GM18951 (cell line): ENCODE measurements around the gene DICER1.

Source experiments
- POLR2A ChIP-seq: IDR thresholded peaks from 4 replicates; pipeline ENCODE4 v1.6.1; 2011; ENCODE audit warnings: mild to moderate bottlenecking; ENCODE audit not compliant: insufficient read length, insufficient read depth; ENCODE audit errors: extremely low read depth
- in situ Hi-C: fragments of 300-500 bp; cut with MboI; formaldehyde crosslinking; loops from one replicate; pipeline ENCODE4 v1.12.0; 2022; ENCODE audit warnings: low sequenced_read_pairs, mixed read lengths, inconsistent platforms; ENCODE audit not compliant: unreplicated experiment

DICER1 gene

GRCh38 chr14:95054346-95055280 lies 102.7 kb downstream of the DICER1 start:
- in situ Hi-C loops = no loop called here
- no peak for TF ChIP-seq POLR2A

GRCh38 chr14:95052016-95052585 lies 105.2 kb downstream of the DICER1 start:
- in situ Hi-C loops = no loop called here
- TF ChIP-seq POLR2A = no peak

DNA sequence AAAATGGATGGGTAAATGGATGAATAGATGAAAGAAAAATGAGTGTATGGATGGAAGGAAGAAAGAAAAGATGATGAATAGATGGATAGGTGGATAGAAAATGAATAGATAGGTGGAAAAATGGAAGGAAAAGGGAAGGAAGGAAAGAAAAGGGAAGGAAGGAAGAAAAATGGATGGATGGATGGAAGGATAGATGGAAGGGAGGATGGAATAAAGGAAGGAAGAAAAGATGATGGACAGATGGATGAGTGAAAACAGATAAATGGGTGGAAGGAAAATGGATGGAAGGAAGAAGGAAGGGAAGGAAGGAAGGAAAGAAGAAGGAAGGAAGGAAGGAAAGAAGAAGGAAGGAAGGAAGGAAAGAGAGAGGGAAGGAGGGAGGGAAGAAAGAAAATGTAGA lies 107.4 kb downstream of the DICER1 start:
- no peak for TF ChIP-seq POLR2A
- in situ Hi-C loops = no loop called here

DNA sequence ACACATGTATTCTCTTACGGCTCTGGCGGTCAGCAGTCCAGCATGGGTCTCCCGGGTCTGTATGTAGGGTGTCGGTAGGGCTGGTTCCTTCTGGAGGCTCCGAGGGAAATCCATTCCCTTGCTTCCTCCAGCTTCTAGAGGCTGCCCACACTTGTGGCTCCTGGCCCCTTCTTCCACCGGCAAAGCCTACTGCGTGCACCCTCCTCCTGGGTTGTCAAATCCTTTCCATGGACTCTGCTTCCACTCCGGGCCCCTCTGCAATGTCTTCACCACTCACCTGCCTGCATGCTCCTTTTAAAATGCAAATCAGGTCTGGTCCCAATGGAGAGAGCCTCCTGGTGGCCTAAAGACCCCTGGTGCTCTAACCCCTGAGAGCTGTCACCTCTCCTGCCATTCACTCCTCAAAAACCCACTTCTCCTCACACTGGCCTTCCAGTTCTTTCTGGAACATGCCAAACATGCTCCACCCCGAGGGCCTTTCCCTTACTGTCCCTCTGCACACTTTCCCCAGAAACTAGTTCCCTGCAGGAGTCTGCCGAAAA lies 108.5 kb downstream of the DICER1 start:
- no peak for TF ChIP-seq POLR2A
- in situ Hi-C loops = no loop called here

DNA sequence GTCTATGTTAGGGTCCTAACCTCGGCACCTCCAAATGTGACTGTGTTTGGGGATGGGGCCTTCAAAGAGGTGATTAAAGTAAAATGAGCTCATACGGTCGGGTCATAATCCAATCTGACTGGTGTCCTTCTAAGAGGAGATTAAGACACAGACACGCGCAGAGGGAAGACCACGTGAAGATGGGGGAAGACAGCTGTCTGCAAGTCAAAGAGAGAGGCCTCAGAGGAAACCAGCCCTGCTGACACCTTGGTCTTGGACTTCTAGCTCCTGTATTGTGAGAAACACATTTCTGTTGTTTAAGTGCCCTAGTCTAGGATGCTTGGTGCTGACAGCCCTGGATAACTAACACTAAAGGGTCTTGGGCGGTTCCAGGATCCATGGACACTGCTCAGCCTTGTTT lies 109.6 kb downstream of the DICER1 start:
- no peak for TF ChIP-seq POLR2A
- in situ Hi-C loops = no loop called here

- no peak for TF ChIP-seq POLR2A
- in situ Hi-C loops = no loop called here
Measured at GRCh38 chr14:95046711-95047681, 110.3 kb downstream of the DICER1 start.

DNA sequence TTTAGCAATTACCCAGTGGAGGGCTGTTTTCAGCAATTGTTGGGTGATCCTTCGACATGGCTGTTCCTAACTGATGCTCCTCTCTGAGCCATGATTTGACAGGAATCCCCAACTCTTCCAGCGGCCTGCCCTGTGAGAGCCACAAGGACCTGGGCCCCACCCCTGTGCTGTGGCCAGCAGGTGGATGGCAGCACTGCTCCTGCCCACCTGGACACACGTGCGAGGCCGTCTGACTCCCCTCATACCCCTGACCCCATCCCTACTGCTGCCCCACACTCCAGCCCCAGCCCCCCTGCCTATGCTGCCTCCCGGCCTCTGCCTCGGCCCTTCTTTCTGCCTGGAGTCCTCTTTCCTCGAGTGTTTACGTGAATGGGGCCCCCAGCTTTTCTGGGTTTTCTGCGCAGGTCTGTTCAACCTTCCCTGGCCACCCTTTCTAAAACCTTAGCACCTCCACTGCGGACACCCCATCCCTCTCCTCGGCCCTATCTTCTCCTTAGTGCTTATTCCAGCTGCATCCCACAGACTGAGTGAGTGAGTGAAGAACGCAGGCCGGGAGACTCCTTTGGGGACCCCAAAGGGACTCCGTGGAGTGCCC lies 111.4 kb downstream of the DICER1 start:
- in situ Hi-C loops = no loop called here
- TF ChIP-seq POLR2A = no peak

DNA sequence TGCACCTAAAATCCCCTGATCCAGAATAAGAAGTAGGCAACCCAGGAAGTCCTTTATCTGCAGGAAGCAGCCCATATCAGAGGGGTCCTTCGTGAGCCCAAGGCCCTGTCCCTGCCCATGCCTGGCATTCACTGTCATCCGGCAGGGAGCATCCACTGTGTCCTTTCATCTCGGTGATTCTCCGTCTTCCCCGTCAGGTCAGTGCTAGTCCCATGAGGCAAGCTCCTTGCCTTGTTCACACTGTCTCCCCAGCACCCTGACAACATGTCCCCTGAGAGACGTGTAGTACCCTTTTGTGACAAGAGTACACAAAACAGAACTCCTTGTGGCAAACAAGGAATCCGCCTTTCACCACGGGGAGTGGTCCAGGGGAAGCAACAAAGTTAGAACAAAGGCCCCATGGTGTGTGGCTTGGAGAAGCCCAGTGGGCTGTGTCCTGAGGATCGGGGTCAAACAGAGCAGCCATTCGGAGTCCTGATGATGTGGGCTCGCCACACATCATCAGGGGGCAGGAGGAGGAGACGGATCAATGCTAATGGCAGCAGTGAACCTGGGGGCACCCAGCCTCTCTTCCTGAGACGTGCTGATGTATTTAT lies 112.1 kb downstream of the DICER1 start:
- TF ChIP-seq POLR2A = no peak
- in situ Hi-C loops = no loop called here

DNA sequence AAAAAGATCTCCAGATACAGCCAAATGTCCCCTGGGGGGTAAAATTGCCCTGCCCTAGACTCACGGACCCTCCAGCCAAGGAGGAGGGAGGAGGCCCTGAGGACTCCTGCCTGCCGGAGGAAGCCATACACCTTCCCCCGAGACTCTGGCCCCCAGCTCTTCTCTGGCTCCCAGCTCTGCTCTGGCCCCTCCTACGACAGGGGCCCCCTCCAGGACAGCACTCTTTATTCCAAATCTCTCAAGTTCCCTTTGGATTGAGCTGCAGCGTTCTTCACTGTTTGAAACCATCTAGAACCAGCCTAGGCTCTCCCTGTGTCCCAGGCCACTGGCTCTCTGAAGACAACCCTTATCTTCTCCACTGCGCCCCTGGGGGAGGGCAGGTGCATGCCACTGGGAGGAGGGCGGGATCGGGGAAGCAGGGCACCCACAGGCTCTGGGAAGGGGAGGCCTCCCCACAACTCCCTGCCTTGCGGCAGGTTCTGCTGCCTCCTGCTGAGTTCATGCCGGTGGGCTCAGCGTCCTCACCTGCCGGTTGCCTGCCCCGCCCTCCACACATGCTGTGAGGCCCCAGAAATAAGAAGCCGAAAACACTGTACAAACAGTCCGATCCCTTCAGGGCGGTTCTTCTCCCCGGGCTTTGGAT lies 112.7 kb downstream of the DICER1 start:
- in situ Hi-C loops = no loop called here
- no peak for TF ChIP-seq POLR2A

DNA sequence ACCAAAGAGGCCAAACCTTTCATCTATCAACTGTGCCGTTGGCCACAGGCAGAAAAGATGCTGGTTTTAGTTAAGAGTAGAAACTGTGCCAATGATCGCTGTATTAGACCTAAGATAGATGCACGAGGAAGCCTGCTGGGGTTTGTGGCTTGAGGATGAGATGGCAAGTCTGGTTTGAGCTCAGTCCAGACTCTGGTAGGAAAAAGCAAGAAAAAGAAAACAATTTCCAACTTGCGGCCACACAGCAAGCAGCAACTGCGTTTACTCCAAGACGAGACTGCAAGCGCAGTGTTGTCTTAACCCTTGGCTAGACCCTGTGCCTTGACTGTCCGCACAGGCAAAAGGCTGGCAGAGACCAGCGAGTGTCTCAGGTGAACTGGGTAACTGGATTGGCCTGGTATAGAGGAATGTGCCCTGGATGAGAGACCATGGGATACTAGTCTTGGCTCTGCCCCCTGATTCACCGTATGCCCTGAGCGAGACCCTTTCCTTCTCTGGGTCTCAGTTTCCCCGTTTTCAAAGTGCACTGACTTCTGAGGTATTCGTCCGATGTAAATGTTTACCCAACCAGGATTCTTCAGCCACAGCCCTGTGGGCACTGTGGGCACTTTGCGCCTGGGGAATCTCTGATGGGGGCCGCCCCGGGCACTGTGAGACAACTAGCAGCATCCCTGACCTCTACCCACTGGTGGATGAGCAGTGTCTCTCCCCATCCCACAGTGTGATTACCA lies 113.4 kb downstream of the DICER1 start:
- TF ChIP-seq POLR2A = no peak
- in situ Hi-C loops = no loop called here

DNA sequence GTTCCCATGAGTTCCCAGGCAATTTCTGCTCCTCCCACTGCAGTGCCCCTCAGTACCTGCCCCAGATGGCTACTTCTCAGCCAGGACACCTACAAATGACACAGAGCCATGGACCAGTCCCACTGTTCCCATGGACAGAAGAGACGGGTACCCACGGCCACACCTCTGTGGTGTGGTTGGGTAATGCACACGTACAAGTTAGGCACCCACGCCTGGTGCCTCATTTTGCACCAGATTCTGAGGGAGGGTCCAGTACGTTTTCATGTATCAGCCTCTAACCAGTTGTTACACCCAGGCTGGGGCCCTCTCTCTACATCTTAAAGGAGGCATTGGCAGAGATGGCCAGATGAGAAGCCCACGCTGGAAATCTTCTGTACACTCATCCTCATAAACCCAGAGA lies 114.0 kb downstream of the DICER1 start:
- no peak for TF ChIP-seq POLR2A
- in situ Hi-C loops = no loop called here
